Smooth muscle cell (in vitro differentiated cells): ENCODE results near the gene SORCS1. TPM values are rescaled to one million over a fixed set of nuclear protein-coding genes. Genes with fewer than 3 reads are reported as not detected.

Experiments
- DNase-seq: peaks from one replicate; lab custom pipeline; 2025; ENCODE audit not compliant: unreplicated experiment; lab: John Stamatoyannopoulos, UW
- H2AFZ ChIP-seq: fragments of 200-600 bp; sonication (generic); 2 replicates; pipeline ENCODE4 v1.6.0; 2016; ENCODE audit warnings: antibody characterized with exemption, low read depth, mild to moderate bottlenecking
- H3F3A ChIP-seq: fragments of 200-600 bp; sonication (generic); 2 replicates; pipeline ENCODE4 v1.6.0; 2017; ENCODE audit warnings: antibody characterized with exemption, low read depth
- H3K27ac ChIP-seq: fragments of 200-600 bp; sonication (generic); 2 replicates; pipeline ENCODE4 v1.5.1; 2016; ENCODE audit warnings: low read depth, mild to moderate bottlenecking
- H3K27me3 ChIP-seq: fragments of 200-600 bp; sonication (generic); 2 replicates; pipeline ENCODE4 v1.6.1; 2016; ENCODE audit warnings: low read depth, mild to moderate bottlenecking
- H3K36me3 ChIP-seq: fragments of 200-600 bp; sonication (generic); 2 replicates; pipeline ENCODE4 v1.5.1; 2016; ENCODE audit warnings: low read depth
- H3K4me1 ChIP-seq: fragments of 200-600 bp; sonication (generic); 2 replicates; pipeline ENCODE4 v1.5.1; 2016; ENCODE audit warnings: low read depth
- H3K4me2 ChIP-seq: fragments of 200-600 bp; sonication (generic); 2 replicates; pipeline ENCODE4 v1.6.0; 2016; ENCODE audit warnings: mild to moderate bottlenecking
- H3K4me3 ChIP-seq: fragments of 200-600 bp; sonication (generic); 2 replicates; pipeline ENCODE4 v1.5.1; 2016; ENCODE audit warnings: mild to moderate bottlenecking
- H3K79me2 ChIP-seq: fragments of 200-600 bp; sonication (generic); 2 replicates; pipeline ENCODE4 v1.6.0; 2016; ENCODE audit warnings: low read depth, mild to moderate bottlenecking
- H3K9ac ChIP-seq: fragments of 200-600 bp; sonication (generic); 2 replicates; pipeline ENCODE4 v1.6.0; 2016; ENCODE audit warnings: low read depth
- H3K9me3 ChIP-seq: fragments of 200-600 bp; sonication (generic); replicated peaks from 2 replicates; pipeline ENCODE4 v1.5.1; 2016; ENCODE audit warnings: low read depth
- H4K20me1 ChIP-seq: fragments of 200-600 bp; sonication (generic); 2 replicates; pipeline ENCODE4 v1.6.0; 2016; ENCODE audit warnings: low read depth
- WGBS: methylation state at CpG from one replicate; pipeline ENCODE4 v1.1.7; 2016; ENCODE audit warnings: low lambda C conversion rate; 5-methylcytosine and 5-hydroxymethylcytosine counted together
- polyA plus RNA-seq: library from polyadenylated mRNA; unstranded; fragments of >200 nt; fragmentation: Nextera tagmentation; extraction: Ambion mirVana; gene quantifications from 2 replicates; pipeline ENCODE4 v1.2.1, GENCODE V29; 2016
- total RNA-seq: library from RNA; depleted of rRNA; stranded (reverse); fragments of >200 nt; gene quantifications from 2 replicates; pipeline ENCODE4 v1.2.3, GENCODE V29; 2014
- TF ChIP-seq, protein P1 (sequence below): fragments of 200-600 bp; sonication (generic); IDR thresholded peaks from 2 replicates; pipeline ENCODE4 v1.5.1; 2017; ENCODE audit warnings: borderline replicate concordance, mild to moderate bottlenecking, antibody characterized with exemption; ENCODE audit not compliant: insufficient read depth, poor library complexity, severe bottlenecking

Gene SORCS1
- total and polyA plus RNA-seq, 2 experiments from 2014 or later = 0.67 TPM; not detected in 1

- H3K27me3 ChIP-seq = no peaks in the 10 kb centered on the region
- H3K27ac ChIP-seq = no peak overlapping the region
Measured at GRCh38 chr10:106957823-106958588, 206.5 kb downstream of the SORCS1 start.

DNA sequence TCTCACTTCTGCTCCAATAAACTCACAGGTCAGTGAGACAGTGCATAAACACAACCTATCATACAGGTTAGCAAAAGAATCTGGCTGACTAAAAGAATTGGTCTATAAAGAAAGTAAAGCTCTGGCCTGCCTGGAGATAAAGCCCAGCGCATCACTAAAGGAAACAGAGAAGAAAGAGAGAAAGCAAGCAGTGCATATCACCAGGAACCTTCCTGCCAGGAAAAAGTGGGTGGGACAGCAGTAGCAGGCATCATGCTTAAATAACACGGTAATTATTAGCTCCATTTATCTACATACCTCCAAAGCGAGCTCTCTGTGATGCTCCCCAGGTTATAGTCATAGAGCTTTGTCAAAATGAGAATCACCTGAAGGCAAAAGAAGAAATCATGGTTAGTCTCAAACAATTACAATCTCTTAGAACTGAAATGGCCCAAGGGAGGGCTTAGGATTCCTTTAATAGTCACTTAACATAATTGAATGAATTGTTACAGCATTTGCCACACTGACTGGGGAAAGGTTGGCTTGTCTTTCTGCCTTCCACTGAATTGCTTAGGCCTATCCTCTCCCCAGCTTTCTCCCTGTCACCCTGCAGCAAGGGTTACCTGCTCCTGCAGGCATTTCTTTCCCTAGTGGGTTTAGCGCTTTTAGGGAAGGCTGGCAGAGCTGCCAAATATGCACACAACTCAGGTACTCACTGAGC, 208.1 kb downstream of the SORCS1 start:
- Histone ChIP-seq H3K9me3 (no peaks in the 10 kb centered on the region), H3K4me1 (no peaks in the 10 kb centered on the region), H3K9ac (no peak overlapping the region), H3K4me3 (no peak overlapping the region), H3K4me2 (no peak overlapping the region), H3K36me3 (no peaks in the 10 kb centered on the region), H3K79me2 (no peaks in the 10 kb centered on the region), H3K27ac (no peak overlapping the region), H3F3A (no peaks in the 10 kb centered on the region), H2AFZ (no peak overlapping the region), H4K20me1 (no peaks in the 10 kb centered on the region), H3K27me3 (no peaks in the 10 kb centered on the region)
- 51% methylated on average over 4 of the region's 4 CpGs for WGBS
- TF ChIP-seq, protein P1, sequence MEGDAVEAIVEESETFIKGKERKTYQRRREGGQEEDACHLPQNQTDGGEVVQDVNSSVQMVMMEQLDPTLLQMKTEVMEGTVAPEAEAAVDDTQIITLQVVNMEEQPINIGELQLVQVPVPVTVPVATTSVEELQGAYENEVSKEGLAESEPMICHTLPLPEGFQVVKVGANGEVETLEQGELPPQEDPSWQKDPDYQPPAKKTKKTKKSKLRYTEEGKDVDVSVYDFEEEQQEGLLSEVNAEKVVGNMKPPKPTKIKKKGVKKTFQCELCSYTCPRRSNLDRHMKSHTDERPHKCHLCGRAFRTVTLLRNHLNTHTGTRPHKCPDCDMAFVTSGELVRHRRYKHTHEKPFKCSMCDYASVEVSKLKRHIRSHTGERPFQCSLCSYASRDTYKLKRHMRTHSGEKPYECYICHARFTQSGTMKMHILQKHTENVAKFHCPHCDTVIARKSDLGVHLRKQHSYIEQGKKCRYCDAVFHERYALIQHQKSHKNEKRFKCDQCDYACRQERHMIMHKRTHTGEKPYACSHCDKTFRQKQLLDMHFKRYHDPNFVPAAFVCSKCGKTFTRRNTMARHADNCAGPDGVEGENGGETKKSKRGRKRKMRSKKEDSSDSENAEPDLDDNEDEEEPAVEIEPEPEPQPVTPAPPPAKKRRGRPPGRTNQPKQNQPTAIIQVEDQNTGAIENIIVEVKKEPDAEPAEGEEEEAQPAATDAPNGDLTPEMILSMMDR = no peak
- no peak for DNase-seq

More at GRCh38 chr10:106957823-106958588, 206.5 kb downstream of the SORCS1 start:
- Histone ChIP-seq H3K36me3 (no peaks in the 10 kb centered on the region), H3K9ac (no peak overlapping the region), H3K79me2 (no peaks in the 10 kb centered on the region), H4K20me1 (no peaks in the 10 kb centered on the region), H3F3A (no peaks in the 10 kb centered on the region), H3K4me2 (no peak overlapping the region), H3K9me3 (no peaks in the 10 kb centered on the region), H3K4me3 (no peak overlapping the region), H3K4me1 (no peaks in the 10 kb centered on the region), H2AFZ (no peak overlapping the region)
- DNase-seq = no peak
- TF ChIP-seq, protein P1 = no peak
- WGBS = 86% methylated on average over 12 of the region's 12 CpGs

DNA sequence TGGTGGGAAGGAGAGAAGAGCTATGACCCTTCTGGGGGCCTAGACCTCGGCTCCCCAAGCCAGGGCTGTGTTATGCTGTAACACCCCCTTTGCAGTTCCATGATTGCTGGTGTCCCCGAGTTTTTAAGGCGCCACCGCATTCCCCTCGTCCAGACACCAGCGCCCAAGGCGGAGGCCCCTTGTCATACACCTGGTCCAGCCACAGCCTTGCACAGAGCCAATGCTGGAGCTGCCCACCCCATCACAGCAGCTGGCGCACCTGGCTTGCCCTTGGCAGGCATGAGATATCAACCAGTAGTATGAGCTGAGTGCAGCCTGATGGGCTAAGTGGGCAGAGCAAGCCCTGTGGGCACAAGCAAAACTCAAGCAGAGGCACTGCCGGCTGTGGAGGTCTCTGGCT, 209.4 kb downstream of the SORCS1 start:
- Histone ChIP-seq H3F3A (no peaks in the 10 kb centered on the region), H3K36me3 (no peaks in the 10 kb centered on the region), H3K4me1 (no peaks in the 10 kb centered on the region), H3K9ac (no peak overlapping the region), H3K4me3 (no peak overlapping the region), H3K27ac (no peak overlapping the region), H2AFZ (no peak overlapping the region), H3K4me2 (no peak overlapping the region), H3K9me3 (no peaks in the 10 kb centered on the region), H4K20me1 (no peaks in the 10 kb centered on the region), H3K79me2 (no peaks in the 10 kb centered on the region), H3K27me3 (no peaks in the 10 kb centered on the region)
- WGBS = 97% methylated on average over 8 of the region's 9 CpGs
- TF ChIP-seq, protein P1 = no peak
- DNase-seq = no peak
